Fibroblast of mammary gland (primary cell): ENCODE results near the gene CHST13.

Experiments
- DNase-seq: peaks from one replicate; pipeline ENCODE4 v3.0.0-alpha.2; 2010; ENCODE audit warnings: low read depth
- H3K4me3 ChIP-seq: 2 replicates; pipeline ENCODE4 v1.5.1; 2011; ENCODE audit warnings: low read depth, mild to moderate bottlenecking, low read length, moderate library complexity; ENCODE audit not compliant: control insufficient read depth
- TF ChIP-seq, protein P1 (sequence below): conservative IDR thresholded peaks from 2 replicates; pipeline ENCODE4 v1.5.1; 2011; ENCODE audit warnings: low read depth, low read length, inconsistent platforms; ENCODE audit not compliant: control insufficient read depth, insufficient read depth

Gene CHST13

GRCh38 chr3:126483321-126483761 is 40.6 kb upstream of the CHST13 start:
- no peak for DNase-seq
- no peak overlapping the region for H3K4me3 ChIP-seq
- TF ChIP-seq, protein P1, sequence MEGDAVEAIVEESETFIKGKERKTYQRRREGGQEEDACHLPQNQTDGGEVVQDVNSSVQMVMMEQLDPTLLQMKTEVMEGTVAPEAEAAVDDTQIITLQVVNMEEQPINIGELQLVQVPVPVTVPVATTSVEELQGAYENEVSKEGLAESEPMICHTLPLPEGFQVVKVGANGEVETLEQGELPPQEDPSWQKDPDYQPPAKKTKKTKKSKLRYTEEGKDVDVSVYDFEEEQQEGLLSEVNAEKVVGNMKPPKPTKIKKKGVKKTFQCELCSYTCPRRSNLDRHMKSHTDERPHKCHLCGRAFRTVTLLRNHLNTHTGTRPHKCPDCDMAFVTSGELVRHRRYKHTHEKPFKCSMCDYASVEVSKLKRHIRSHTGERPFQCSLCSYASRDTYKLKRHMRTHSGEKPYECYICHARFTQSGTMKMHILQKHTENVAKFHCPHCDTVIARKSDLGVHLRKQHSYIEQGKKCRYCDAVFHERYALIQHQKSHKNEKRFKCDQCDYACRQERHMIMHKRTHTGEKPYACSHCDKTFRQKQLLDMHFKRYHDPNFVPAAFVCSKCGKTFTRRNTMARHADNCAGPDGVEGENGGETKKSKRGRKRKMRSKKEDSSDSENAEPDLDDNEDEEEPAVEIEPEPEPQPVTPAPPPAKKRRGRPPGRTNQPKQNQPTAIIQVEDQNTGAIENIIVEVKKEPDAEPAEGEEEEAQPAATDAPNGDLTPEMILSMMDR = no peak

GRCh38 chr3:126484148-126484547 is 39.8 kb upstream of the CHST13 start:
- TF ChIP-seq, protein P1 = no peak
- DNase-seq = no peak
- H3K4me3 ChIP-seq = no peak overlapping the region

DNA sequence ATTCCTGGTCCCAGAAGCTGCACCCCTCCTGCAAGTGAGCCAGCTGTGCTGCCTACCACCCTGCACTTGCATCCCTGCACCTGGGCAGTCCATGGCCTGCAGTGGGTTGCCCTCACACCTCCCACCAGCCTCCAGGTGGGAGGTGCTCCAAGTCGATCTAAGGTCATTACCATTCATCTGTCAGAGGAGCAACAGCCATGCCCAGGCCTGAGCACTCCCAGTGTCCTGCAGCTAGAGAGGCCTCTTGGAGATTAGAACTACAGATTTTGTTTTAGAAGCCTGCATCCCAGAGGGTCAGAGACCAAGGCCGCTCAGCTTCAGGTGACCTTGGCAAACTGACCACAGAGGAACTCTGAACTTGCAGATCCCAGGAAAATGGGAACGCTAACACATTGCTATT is 39.3 kb upstream of the CHST13 start:
- TF ChIP-seq, protein P1 = no peak
- DNase-seq = no peak
- H3K4me3 ChIP-seq = no peak overlapping the region

- TF ChIP-seq, protein P1 = no peak
- no peak for DNase-seq
- H3K4me3 ChIP-seq = no peak overlapping the region
Observed at GRCh38 chr3:126485176-126485897, 38.6 kb upstream of the CHST13 start.

- TF ChIP-seq, protein P1 = no peak
- DNase-seq = no peak
- H3K4me3 ChIP-seq = no peak overlapping the region
Observed at GRCh38 chr3:126485956-126486355, 38.0 kb upstream of the CHST13 start.

GRCh38 chr3:126486360-126486847 is 37.6 kb upstream of the CHST13 start:
- DNase-seq = no peak

More at GRCh38 chr3:126486360-126486847, 37.6 kb upstream of the CHST13 start:
- TF ChIP-seq, protein P1 = no peak
- no peak overlapping the region for H3K4me3 ChIP-seq
